CD14-positive monocyte (primary cell): Measurements from ENCODE around the gene TBC1D9B. TPM values are rescaled to one million over a fixed set of nuclear protein-coding genes. Genes with fewer than 3 reads are reported as not detected.

Experiments used
- DNase-seq, 3 donors: peaks; one replicate each; pipeline ENCODE4 v3.0.0-alpha.2; 2011 to 2022
- H2AFZ ChIP-seq: 2 replicates; pipeline ENCODE4 v1.6.0; 2012; ENCODE audit warnings: mild to moderate bottlenecking, low read depth, low read length, inconsistent platforms; ENCODE audit not compliant: insufficient read depth, poor library complexity, severe bottlenecking
- H3K27ac ChIP-seq, 2 donors: 1 replicate in 1 of 2; 2 replicates in 1 of 2; pipeline ENCODE4 v1.5.1; 2012 to 2013; ENCODE audit warnings: low read length in 2 of 2, control low read depth in 1 of 2, inconsistent platforms in 1 of 2, low read depth in 1 of 2, mild to moderate bottlenecking in 1 of 2
- H3K27me3 ChIP-seq, 2 donors: one replicate each; pipeline versions ENCODE4 v1.6.0 to v1.6.1; 2011 to 2013; ENCODE audit warnings: low read length in 2 of 2; ENCODE audit not compliant: control insufficient read depth in 2 of 2, insufficient read depth in 2 of 2
- H3K36me3 ChIP-seq, 2 donors: replicated peaks in 1 of 2; 1 replicate in 1 of 2; 2 replicates in 1 of 2; pipeline versions ENCODE4 v1.5.1 to v1.6.1; 2012 to 2013; ENCODE audit warnings: low read length in 2 of 2, control low read depth in 1 of 2, inconsistent platforms in 1 of 2, mild to moderate bottlenecking in 1 of 2; ENCODE audit not compliant: insufficient read depth in 2 of 2, control insufficient read depth in 1 of 2
- H3K4me1 ChIP-seq, 2 donors: 1 replicate in 1 of 2; 2 replicates in 1 of 2; pipeline versions ENCODE4 v1.5.1 to v1.6.1; 2012 to 2013; ENCODE audit warnings: low read length in 2 of 2, control low read depth in 1 of 2, inconsistent platforms in 1 of 2, mild to moderate bottlenecking in 1 of 2, moderate library complexity in 1 of 2; ENCODE audit not compliant: insufficient read depth in 2 of 2, control insufficient read depth in 1 of 2
- H3K4me2 ChIP-seq: replicated peaks from 2 replicates; pipeline ENCODE3; 2012; ENCODE audit warnings: low read length, moderate library complexity, mild to moderate bottlenecking; ENCODE audit not compliant: poor library complexity, severe bottlenecking; ENCODE audit errors: extremely low read depth
- H3K4me3 ChIP-seq, 3 experiments: fragments of 200-600 bp in 1 of 3; sonication (generic) in 1 of 3; replicated peaks in 1 of 3; 1 replicate in 2 of 3; 2 replicates in 1 of 3; pipeline ENCODE4 v1.5.1; 2011 to 2013; ENCODE audit warnings: low read length in 3 of 3, mild to moderate bottlenecking in 3 of 3, control low read depth in 2 of 3, low read depth in 2 of 3, inconsistent platforms in 1 of 3, moderate library complexity in 1 of 3
- H3K79me2 ChIP-seq: 2 replicates; pipeline ENCODE4 v1.6.0; 2012; ENCODE audit warnings: mild to moderate bottlenecking, control low read depth, inconsistent platforms, low read length, moderate library complexity; ENCODE audit not compliant: insufficient read depth
- H3K9ac ChIP-seq: 2 replicates; pipeline ENCODE4 v1.6.0; 2017; ENCODE audit warnings: low read length, mild to moderate bottlenecking; ENCODE audit not compliant: insufficient read depth, poor library complexity, severe bottlenecking
- H3K9me3 ChIP-seq, 2 donors: replicated peaks in 1 of 2; 1 replicate in 1 of 2; 2 replicates in 1 of 2; pipeline versions ENCODE4 v1.5.1 to v1.6.1; 2012 to 2013; ENCODE audit warnings: low read length in 2 of 2, control low read depth in 1 of 2; ENCODE audit not compliant: control insufficient read depth in 1 of 2, insufficient read depth in 1 of 2
- H4K20me1 ChIP-seq: 2 replicates; pipeline ENCODE4 v1.6.0; 2012; ENCODE audit warnings: mild to moderate bottlenecking, low read length, control low read depth, moderate library complexity; ENCODE audit not compliant: insufficient read depth
- H3K27ac Mint-ChIP-seq, 7 donors: one replicate each; pipeline ENCODE4 v1.8.0; 2020; ENCODE audit warnings: mild to moderate bottlenecking in 7 of 7, mixed read lengths in 7 of 7, moderate library complexity in 6 of 7, inconsistent platforms in 2 of 7
- H3K27me3 Mint-ChIP-seq, 3 donors: one replicate each; pipeline ENCODE4 v1.8.0; 2021 to 2022; ENCODE audit warnings: low read depth in 3 of 3, mild to moderate bottlenecking in 3 of 3, mixed read lengths in 3 of 3, moderate library complexity in 3 of 3, inconsistent platforms in 1 of 3
- H3K36me3 Mint-ChIP-seq, 2 donors: one replicate each; pipeline ENCODE4 v1.8.0; 2020; ENCODE audit warnings: mixed read lengths in 2 of 2, inconsistent platforms in 1 of 2, mild to moderate bottlenecking in 1 of 2
- H3K4me1 Mint-ChIP-seq: one replicate; pipeline ENCODE4 v1.8.0; 2020; ENCODE audit warnings: mild to moderate bottlenecking, mixed read lengths
- H3K4me3 Mint-ChIP-seq, 2 donors: one replicate each; pipeline ENCODE4 v1.8.0; 2020; ENCODE audit warnings: mild to moderate bottlenecking in 2 of 2, mixed read lengths in 2 of 2, moderate library complexity in 1 of 2
- H3K9me3 Mint-ChIP-seq, 7 donors: one replicate each; pipeline ENCODE4 v1.8.0; 2020 to 2022; ENCODE audit warnings: mixed read lengths in 7 of 7, mild to moderate bottlenecking in 6 of 7, moderate library complexity in 6 of 7, inconsistent platforms in 2 of 7
- WGBS: methylation state at CpG from one replicate; pipeline ENCODE4 v1.1.5; 2013; ENCODE audit warnings: missing lambda C conversion rate; ENCODE audit not compliant: insufficient coverage; 5-methylcytosine and 5-hydroxymethylcytosine counted together
- intact Hi-C, 2 donors: fragments of 100-400 bp; cut with micrococcal nuclease; formaldehyde crosslinking; loops; one replicate each; pipeline versions ENCODE4 v1.15.0 to v1.15.1; 2023
- polyA plus RNA-seq, 3 donors: library from polyadenylated mRNA; depleted of rRNA in 1 of 3; unstranded in 2 of 3; stranded (reverse) in 1 of 3; fragments of 300-500 nt in 2 of 3; fragments of >200 nt in 1 of 3; fragmentation: Illumina TruSeq in 2 of 3; gene quantifications; 1 replicate in 2 of 3; 2 replicates in 1 of 3; pipeline ENCODE4 v1.2.3, GENCODE V29; 2012 to 2021
- TF ChIP-seq, protein P1 (sequence below): fragments of 200-600 bp; IDR thresholded peaks from one replicate; pipeline ENCODE4 v1.8.0; 2022; ENCODE audit warnings: antibody characterized with exemption, mild to moderate bottlenecking

The TBC1D9B gene
- polyA plus RNA-seq, 3 donors = 13.4 to 116 (median 26.3) TPM

DNA sequence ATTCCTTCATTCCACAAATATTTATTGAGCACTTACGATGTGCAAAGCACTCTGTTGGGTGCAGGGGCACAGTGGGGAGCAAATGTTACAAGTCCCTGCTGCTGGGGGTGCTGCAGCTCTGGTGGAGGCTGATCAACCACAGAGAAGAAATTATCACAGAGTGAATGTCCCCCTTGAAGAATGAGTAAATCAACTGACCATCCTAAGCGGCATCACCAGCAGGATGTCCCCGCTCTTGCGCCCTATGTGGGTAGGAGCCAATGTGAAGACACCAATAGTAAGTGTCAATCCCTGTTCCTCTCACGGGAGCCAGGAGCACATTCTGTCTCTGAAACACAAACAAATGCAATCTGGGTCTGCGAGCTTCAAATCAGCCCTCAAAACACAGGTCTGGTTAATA is 47.4 kb upstream of the TBC1D9B start:
- Mint-ChIP-seq H3K9me3 (no peaks in the 10 kb centered on the region), H3K4me1 (peaks cover 5% of the 10 kb centered on the region), H3K36me3 (peaks cover 60 to 85% of the 10 kb centered on the region in 2 donors), H3K4me3 (no peak overlapping the region), H3K27me3 (no peaks in the 10 kb centered on the region), H3K27ac (no peak overlapping the region)
- H3K79me2 ChIP-seq = peaks cover 14% of the 10 kb centered on the region
- no peak overlapping the region for H3K4me3 ChIP-seq
- WGBS = 94% methylated on average over 3 of the region's 6 CpGs
- no peaks in the 10 kb centered on the region for H3K27me3 ChIP-seq
- H2AFZ ChIP-seq = no peak overlapping the region
- H3K4me1 ChIP-seq = peaks cover 8 to 9% of the 10 kb centered on the region in 2 donors
- no peak overlapping the region for H3K9ac ChIP-seq
- TF ChIP-seq, protein P1, sequence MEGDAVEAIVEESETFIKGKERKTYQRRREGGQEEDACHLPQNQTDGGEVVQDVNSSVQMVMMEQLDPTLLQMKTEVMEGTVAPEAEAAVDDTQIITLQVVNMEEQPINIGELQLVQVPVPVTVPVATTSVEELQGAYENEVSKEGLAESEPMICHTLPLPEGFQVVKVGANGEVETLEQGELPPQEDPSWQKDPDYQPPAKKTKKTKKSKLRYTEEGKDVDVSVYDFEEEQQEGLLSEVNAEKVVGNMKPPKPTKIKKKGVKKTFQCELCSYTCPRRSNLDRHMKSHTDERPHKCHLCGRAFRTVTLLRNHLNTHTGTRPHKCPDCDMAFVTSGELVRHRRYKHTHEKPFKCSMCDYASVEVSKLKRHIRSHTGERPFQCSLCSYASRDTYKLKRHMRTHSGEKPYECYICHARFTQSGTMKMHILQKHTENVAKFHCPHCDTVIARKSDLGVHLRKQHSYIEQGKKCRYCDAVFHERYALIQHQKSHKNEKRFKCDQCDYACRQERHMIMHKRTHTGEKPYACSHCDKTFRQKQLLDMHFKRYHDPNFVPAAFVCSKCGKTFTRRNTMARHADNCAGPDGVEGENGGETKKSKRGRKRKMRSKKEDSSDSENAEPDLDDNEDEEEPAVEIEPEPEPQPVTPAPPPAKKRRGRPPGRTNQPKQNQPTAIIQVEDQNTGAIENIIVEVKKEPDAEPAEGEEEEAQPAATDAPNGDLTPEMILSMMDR = no peak
- H4K20me1 ChIP-seq = peaks cover 57% of the 10 kb centered on the region
- H3K27ac ChIP-seq = no peak overlapping the region
- H3K9me3 ChIP-seq = no peaks in the 10 kb centered on the region
- intact Hi-C loops = loop anchor here in 1 of 2 donors (5.0 kb wide), 1 partner anchor 43 kb away; no protein-coding TSS in a partner anchor
- peaks cover 63 to 94% of the 10 kb centered on the region in 2 donors for H3K36me3 ChIP-seq
- no peak for DNase-seq
- H3K4me2 ChIP-seq = no peak overlapping the region

DNA sequence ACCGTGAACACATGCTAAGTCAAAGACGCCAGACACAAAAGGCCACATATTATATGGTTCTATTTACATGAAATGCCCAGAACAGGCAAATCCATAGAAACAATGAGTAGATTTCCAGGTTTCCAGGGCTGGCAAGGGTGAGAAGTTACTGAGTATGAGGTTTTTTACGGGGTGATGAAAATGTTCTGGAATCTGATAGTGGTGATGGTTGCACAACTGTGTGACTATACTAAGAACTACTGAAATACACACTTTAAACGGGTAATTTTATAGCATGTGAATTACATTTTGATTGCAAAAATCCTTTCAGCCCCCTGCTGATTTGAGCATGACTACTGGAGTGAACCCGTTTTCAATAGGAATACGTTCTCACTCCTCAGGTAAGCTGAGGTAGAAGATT is 46.7 kb upstream of the TBC1D9B start:
- no peaks in the 10 kb centered on the region for H3K27me3 Mint-ChIP-seq
- no peak overlapping the region for H3K27ac Mint-ChIP-seq
- Histone ChIP-seq H4K20me1 (peaks cover 54% of the 10 kb centered on the region), H3K36me3 (peaks cover 68 to 99% of the 10 kb centered on the region in 2 donors), H3K27me3 (no peaks in the 10 kb centered on the region), H3K4me3 (no peak overlapping the region), H3K27ac (no peak overlapping the region), H2AFZ (no peak overlapping the region), H3K9me3 (no peaks in the 10 kb centered on the region), H3K9ac (no peak overlapping the region), H3K4me1 (peaks cover 2 to 3% of the 10 kb centered on the region in 2 donors), H3K79me2 (peaks cover 12% of the 10 kb centered on the region), H3K4me2 (no peak overlapping the region)
- WGBS = no CpG with 5 or more reads among the region's 6 CpGs
- intact Hi-C loops = no loop called here
- DNase-seq = no peak
- peaks cover 4% of the 10 kb centered on the region for H3K4me1 Mint-ChIP-seq
- TF ChIP-seq, protein P1 = no peak
- H3K9me3 Mint-ChIP-seq = no peaks in the 10 kb centered on the region
- H3K4me3 Mint-ChIP-seq = no peak overlapping the region
- peaks cover 65 to 91% of the 10 kb centered on the region in 2 donors for H3K36me3 Mint-ChIP-seq
